GM12878 (cell line): ENCODE measurements around the gene DLG2. TPM values are rescaled to one million over a fixed set of nuclear protein-coding genes. Genes with fewer than 3 reads are reported as not detected.

Source experiments
- ATAC-seq: fragments of 200-7000 bp; cut with Tn5 transposase; 3 replicates; pipeline ENCODE4 v1.9.1; 2020; ENCODE audit warnings: mild to moderate bottlenecking, moderate library complexity
- BruUV-seq: library from RNA; stranded (reverse); fragments of 400-500 nt; replicated peaks from 2 replicates; lab custom pipeline; 2021; lab: Mats Ljungman, UMichigan
- CTCF ChIA-PET: fragments of 300-600 bp; sonication (Branson Sonifier 250); formaldehyde crosslinking; extraction: SDS; loops from one replicate; lab custom pipeline; 2021; ENCODE audit warnings: inconsistent platforms; lab: Yijun Ruan, JAX
- POLR2A ChIA-PET: fragments of 350-600 bp; formaldehyde crosslinking; extraction: SDS; loops from one replicate; lab custom pipeline; 2021; ENCODE audit warnings: inconsistent platforms; lab: Charles Lee
- RAD21 ChIA-PET: fragments of 300-600 bp; sonication (Branson Sonifier 250); formaldehyde crosslinking; loops from one replicate; lab custom pipeline; 2023; ENCODE audit warnings: antibody characterized with exemption; ENCODE audit not compliant: unreplicated experiment; lab: Charles Lee
- SMC1A ChIA-PET: fragments of 300-600 bp; sonication (Branson Sonifier 250); formaldehyde crosslinking; loops from one replicate; lab custom pipeline; 2023; ENCODE audit not compliant: unreplicated experiment, uncharacterized antibody; lab: Charles Lee
- DNase-seq: peaks from one replicate; pipeline ENCODE4 v3.0.0-alpha.2; 2011; ENCODE audit warnings: low read depth, low spot score
- FAIRE-seq: peaks from 3 replicates; lab custom pipeline; 2011; peaks lifted over from hg19 to GRCh38; lab: Jason Lieb, UNC
- H2AFZ ChIP-seq: 2 replicates; pipeline ENCODE4 v1.6.0; 2011; ENCODE audit warnings: low read depth, low read length, control low read depth; ENCODE audit not compliant: control insufficient read depth
- H3K27ac ChIP-seq: 2 replicates; pipeline ENCODE4 v1.5.1; 2011; ENCODE audit warnings: control low read depth; ENCODE audit not compliant: control insufficient read depth, insufficient read depth
- H3K27me3 ChIP-seq, 2 experiments: replicated peaks in 1 of 2; 2 replicates each; pipeline versions ENCODE4 v1.6.0 to v1.6.1; 2011; ENCODE audit warnings: low read length in 1 of 2; ENCODE audit not compliant: control insufficient read depth in 2 of 2, insufficient read depth in 2 of 2
- H3K36me3 ChIP-seq, 2 experiments: 2 replicates each; pipeline ENCODE4 v1.5.1; 2011; ENCODE audit warnings: low read length in 1 of 2; ENCODE audit not compliant: control insufficient read depth in 2 of 2, insufficient read depth in 2 of 2
- H3K4me1 ChIP-seq: 2 replicates; pipeline ENCODE4 v1.6.1; 2011; ENCODE audit warnings: mild to moderate bottlenecking, low read length, moderate library complexity, mixed read lengths; ENCODE audit not compliant: control insufficient read depth, insufficient read depth
- H3K4me2 ChIP-seq: 2 replicates; pipeline ENCODE4 v1.6.0; 2011; ENCODE audit warnings: control low read depth; ENCODE audit not compliant: control insufficient read depth, insufficient read depth
- H3K4me3 ChIP-seq: fragments of 200-600 bp; sonication (generic); 2 replicates; pipeline ENCODE4 v1.5.1; 2016
- H3K79me2 ChIP-seq: 2 replicates; pipeline ENCODE4 v1.6.0; 2011; ENCODE audit warnings: low read length; ENCODE audit not compliant: control insufficient read depth, insufficient read depth
- H3K9ac ChIP-seq: 2 replicates; pipeline ENCODE4 v1.8.0; 2011; ENCODE audit warnings: low read length, control low read depth, mixed read lengths; ENCODE audit not compliant: control insufficient read depth, insufficient read depth
- H3K9me3 ChIP-seq: replicated peaks from 3 replicates; pipeline ENCODE4 v1.5.1; 2011; ENCODE audit warnings: mild to moderate bottlenecking, low read length; ENCODE audit not compliant: control insufficient read depth, insufficient read depth
- H4K20me1 ChIP-seq: 2 replicates; pipeline ENCODE4 v1.6.0; 2011; ENCODE audit not compliant: control insufficient read depth, insufficient read depth
- CTCF ChIP-seq, 3 experiments: IDR thresholded peaks in 2 of 3; conservative IDR thresholded peaks in 1 of 3; 2 replicates each; pipeline ENCODE4 v1.5.1; 2011; ENCODE audit warnings: low read depth in 3 of 3, low read length in 3 of 3, mild to moderate bottlenecking in 3 of 3, control low read depth in 2 of 3, moderate library complexity in 2 of 3, inconsistent platforms in 1 of 3, mixed read lengths in 1 of 3; ENCODE audit not compliant: control insufficient read depth in 2 of 3, insufficient read depth in 1 of 3; ENCODE audit errors: extremely low read depth in 1 of 3
- EZH2 ChIP-seq: IDR thresholded peaks from 2 replicates; pipeline ENCODE4 v1.6.1; 2012; ENCODE audit warnings: low read depth, mild to moderate bottlenecking, control low read depth, inconsistent platforms, low read length, borderline replicate concordance; ENCODE audit not compliant: control insufficient read depth
- IKZF2 ChIP-seq, 2 experiments: fragments of 450-650 bp; IDR thresholded peaks; 2 replicates each; pipeline ENCODE4 v1.6.1; 2017; ENCODE audit warnings: mild to moderate bottlenecking in 2 of 2, moderate library complexity in 2 of 2
- IRF3 ChIP-seq: fragments of 450-650 bp; IDR thresholded peaks from 2 replicates; pipeline ENCODE4 v1.6.1; 2014; ENCODE audit warnings: mild to moderate bottlenecking
- MLLT1 ChIP-seq: fragments of 450-650 bp; IDR thresholded peaks from 2 replicates; pipeline ENCODE4 v1.6.1; 2016; ENCODE audit warnings: mild to moderate bottlenecking
- PAX8 ChIP-seq: fragments of 450-650 bp; IDR thresholded peaks from 2 replicates; pipeline ENCODE4 v1.6.1; 2017; ENCODE audit warnings: mild to moderate bottlenecking, moderate library complexity
- POLR2A ChIP-seq: IDR thresholded peaks from 2 replicates; pipeline ENCODE4 v1.6.1; 2011; ENCODE audit warnings: low read depth, mild to moderate bottlenecking, low read length
- RAD21 ChIP-seq: IDR thresholded peaks from 2 replicates; pipeline ENCODE4 v1.6.1; 2011; ENCODE audit warnings: mild to moderate bottlenecking, low read depth, low read length, moderate library complexity; ENCODE audit not compliant: insufficient read depth
- SPI1 ChIP-seq: IDR thresholded peaks from 2 replicates; pipeline ENCODE4 v1.6.1; 2011; ENCODE audit warnings: low read depth, mild to moderate bottlenecking, low read length, moderate library complexity, borderline replicate concordance; ENCODE audit not compliant: insufficient read depth
- SUPT20H ChIP-seq: IDR thresholded peaks from 2 replicates; pipeline ENCODE4 v1.6.1; 2011; ENCODE audit warnings: low read depth, mild to moderate bottlenecking, low read length, moderate library complexity, borderline replicate concordance; ENCODE audit not compliant: control insufficient read depth
- YBX1 ChIP-seq: fragments of 450-650 bp; IDR thresholded peaks from 2 replicates; pipeline ENCODE4 v1.6.1; 2016; ENCODE audit warnings: antibody characterized with exemption
- ZSCAN29 ChIP-seq: fragments of 450-650 bp; IDR thresholded peaks from 2 replicates; pipeline ENCODE4 v1.6.1; 2017; ENCODE audit warnings: mild to moderate bottlenecking, moderate library complexity
- WGBS: methylation state at CpG from one replicate; pipeline ENCODE4 v1.1.6; 2016; ENCODE audit warnings: low lambda C conversion rate; ENCODE audit not compliant: insufficient replicate concordance, insufficient coverage; ENCODE audit errors: missing lambda C conversion rate; 5-methylcytosine and 5-hydroxymethylcytosine counted together
- in situ Hi-C: fragments of 300-500 bp; cut with MboI; formaldehyde crosslinking; loops from 9 replicates; pipeline ENCODE4 v1.14.3; 2018; ENCODE audit warnings: mixed read lengths
- intact Hi-C: fragments of 100-400 bp; cut with micrococcal nuclease; formaldehyde crosslinking; loops from one replicate; pipeline ENCODE4 v1.14.2; 2022; ENCODE audit not compliant: unreplicated experiment
- polyA plus RNA-seq, 11 experiments: library from polyadenylated mRNA; depleted of rRNA in 4 of 11; unstranded in 6 of 11; stranded (reverse) in 5 of 11; fragments of >200 nt; fragmentation: Nextera tagmentation in 4 of 11; fragmentation: Illumina TruSeq in 1 of 11; extraction: Ambion mirVana in 4 of 11; extraction: Trizol in 1 of 11; gene quantifications; 1 replicate in 1 of 11; 2 replicates in 10 of 11; pipeline versions ENCODE4 v1.2.1 to v1.2.3, GENCODE V29; 2011 to 2016; ENCODE audit warnings: inconsistent platforms in 2 of 11, missing spikeins in 2 of 11, low read depth in 1 of 11
- total RNA-seq, 4 experiments: library from RNA; depleted of rRNA in 3 of 4; stranded (reverse); fragments of >200 nt in 3 of 4; fragmentation: Illumina TruSeq in 1 of 4; extraction: Trizol in 1 of 4; gene quantifications; 2 replicates each; pipeline versions ENCODE4 v1.2.1 to v1.2.3, GENCODE V29; 2013 to 2021
- TF ChIP-seq, protein P1 (sequence below): IDR thresholded peaks from 2 replicates; pipeline ENCODE4 v1.6.1; 2012; ENCODE audit warnings: low read depth, low read length, improper control_type of control experiment

The DLG2 gene
- total and polyA plus RNA-seq, 10 of the 15 experiments (the other 5 are each of a cell fraction or from before 2014, with no cell fraction given): 0.09 to 0.98 (median 0.35) TPM

DNA sequence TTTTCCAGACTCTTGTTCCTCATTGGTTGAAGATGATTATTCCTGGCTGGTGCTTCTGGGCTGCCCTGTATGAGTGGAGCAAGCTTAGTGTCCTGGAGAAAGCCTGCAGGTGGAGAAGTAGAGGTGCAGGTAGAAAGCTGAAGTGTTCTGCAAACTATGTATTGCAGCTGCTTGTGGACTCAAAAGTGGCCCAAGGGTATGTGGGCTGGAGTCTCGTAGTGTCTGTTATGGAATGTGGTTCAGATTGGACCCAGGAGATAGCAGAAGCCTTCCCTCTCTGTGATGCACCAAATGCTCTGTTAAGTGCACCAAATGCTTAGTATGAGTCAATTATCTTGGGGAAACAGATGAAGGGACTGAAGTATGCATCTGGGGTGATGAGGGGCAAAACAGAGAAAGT is 2218.2 kb downstream of the DLG2 start:
- CTCF ChIA-PET: interaction anchor here (1.0 to 1.2 kb wide), 2 partner anchors 16 to 633 kb away, joined by 3 read pairs; no protein-coding TSS in a partner anchor

More for the DNA sequence above, 2218.2 kb downstream of the DLG2 start:
- intact Hi-C loops: no loop called here
- no peaks in the 10 kb centered on the region for H4K20me1 ChIP-seq
- no peak overlapping the region for H2AFZ ChIP-seq
- no peak overlapping the region for H3K27ac ChIP-seq
- TF ChIP-seq IRF3 (no peak), CTCF (IDR thresholded peaks at IDR 0.05 in 2 of 3, conservative IDR thresholded peaks at IDR 0.05 in 1 of 3; ENCODE audit: control insufficient read depth in 2 of 3, extremely low read depth in 1 of 3, insufficient read depth in 1 of 3, low read depth in 3 of 3, low read length in 3 of 3) (no peak), POLR2A (no peak), ZSCAN29 (no peak), SUPT20H (no peak), RAD21 (no peak), IKZF2 (IDR thresholded peaks at IDR 0.05) (no peak), YBX1 (no peak), MLLT1 (no peak), SPI1 (no peak), PAX8 (no peak), EZH2 (no peak)
- TF ChIP-seq, protein P1, sequence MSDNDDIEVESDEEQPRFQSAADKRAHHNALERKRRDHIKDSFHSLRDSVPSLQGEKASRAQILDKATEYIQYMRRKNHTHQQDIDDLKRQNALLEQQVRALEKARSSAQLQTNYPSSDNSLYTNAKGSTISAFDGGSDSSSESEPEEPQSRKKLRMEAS: no peak
- TF ChIP-seq, all 136 proteins: peak for 0
- BruUV-seq: no TSS peak
- RAD21 ChIA-PET: no interaction called here
- in situ Hi-C loops: no loop called here
- SMC1A ChIA-PET: no interaction called here
- 5% methylated on average over 1 of the region's 1 CpG for WGBS
- H3K9ac ChIP-seq: no peak overlapping the region
- POLR2A ChIA-PET: no interaction called here
- no peaks in the 10 kb centered on the region for H3K9me3 ChIP-seq
- ATAC-seq (no peak), DNase-seq (no peak), FAIRE-seq (no peak)
- H3K4me3 ChIP-seq: no peak overlapping the region
- no peaks in the 10 kb centered on the region for H3K79me2 ChIP-seq
- H3K4me2 ChIP-seq: no peak overlapping the region
- no peaks in the 10 kb centered on the region for H3K36me3 ChIP-seq
- H3K4me1 ChIP-seq: no peaks in the 10 kb centered on the region
- no peaks in the 10 kb centered on the region; a peak in 1 of 4 replicates for H3K27me3 ChIP-seq
